ENCODE measurements around the gene ZBTB20.

ZBTB20 gene

GRCh38 chr3:114967168-114967567 is 179.9 kb downstream of the ZBTB20 start:
- H3K4me1 ChIP-seq (ENCODE audit: control insufficient read depth, insufficient read depth, low read length, poor library complexity, severe bottlenecking) = no peaks in the 10 kb centered on the region
- WGBS, 2 experiments (ENCODE audit: insufficient coverage in 2 of 2) = no CpG with 5 or more reads among the region's 1 CpG
- no peak overlapping the region for H3K27ac ChIP-seq (ENCODE audit: low read depth, low read length, severe bottlenecking)
- H3K4me3 ChIP-seq (ENCODE audit: extremely low read depth, insufficient read depth, low read length, poor library complexity, severe bottlenecking) = no peak overlapping the region
- H3K36me3 ChIP-seq (ENCODE audit: control insufficient read depth, insufficient read depth, low read length) = no peaks in the 10 kb centered on the region
- no peaks in the 10 kb centered on the region for H3K9me3 ChIP-seq (ENCODE audit: control insufficient read depth, low read length)

- no peak overlapping the region for H3K4me3 ChIP-seq (ENCODE audit: extremely low read depth, insufficient read depth, low read length, poor library complexity, severe bottlenecking)
- no peaks in the 10 kb centered on the region for H3K4me1 ChIP-seq (ENCODE audit: control insufficient read depth, insufficient read depth, low read length, poor library complexity, severe bottlenecking)
- WGBS, 2 experiments (ENCODE audit: insufficient coverage in 2 of 2) = no CpG with 5 or more reads among the region's 2 CpGs
- H3K36me3 ChIP-seq (ENCODE audit: control insufficient read depth, insufficient read depth, low read length) = no peaks in the 10 kb centered on the region
- H3K9me3 ChIP-seq (ENCODE audit: control insufficient read depth, low read length) = no peaks in the 10 kb centered on the region
- no peak overlapping the region for H3K27ac ChIP-seq (ENCODE audit: low read depth, low read length, severe bottlenecking)
Observed at GRCh38 chr3:114962189-114962588, 184.9 kb downstream of the ZBTB20 start.

GRCh38 chr3:114958930-114959329 is 188.2 kb downstream of the ZBTB20 start:
- Histone ChIP-seq H3K36me3 (ENCODE audit: control insufficient read depth, insufficient read depth, low read length) (no peaks in the 10 kb centered on the region), H3K9me3 (ENCODE audit: control insufficient read depth, low read length) (no peaks in the 10 kb centered on the region), H3K4me1 (ENCODE audit: control insufficient read depth, insufficient read depth, low read length, poor library complexity, severe bottlenecking) (no peaks in the 10 kb centered on the region), H3K4me3 (ENCODE audit: extremely low read depth, insufficient read depth, low read length, poor library complexity, severe bottlenecking) (no peak overlapping the region), H3K27ac (ENCODE audit: low read depth, low read length, severe bottlenecking) (no peak overlapping the region)

GRCh38 chr3:114953800-114954199 is 193.3 kb downstream of the ZBTB20 start:
- Histone ChIP-seq H3K4me1 (ENCODE audit: control insufficient read depth, insufficient read depth, low read length, poor library complexity, severe bottlenecking) (no peaks in the 10 kb centered on the region), H3K36me3 (ENCODE audit: control insufficient read depth, insufficient read depth, low read length) (no peaks in the 10 kb centered on the region), H3K4me3 (ENCODE audit: extremely low read depth, insufficient read depth, low read length, poor library complexity, severe bottlenecking) (no peak overlapping the region), H3K9me3 (ENCODE audit: control insufficient read depth, low read length) (no peaks in the 10 kb centered on the region), H3K27ac (ENCODE audit: low read depth, low read length, severe bottlenecking) (no peak overlapping the region)
- WGBS, 2 experiments (ENCODE audit: insufficient coverage in 2 of 2) = 100% methylated on average over 1 of the region's 1 CpG; no CpG with 5 or more reads in 1 of the 2 experiments

GRCh38 chr3:114953215-114953799 is 193.8 kb downstream of the ZBTB20 start:
- Histone ChIP-seq H3K27ac (ENCODE audit: low read depth, low read length, severe bottlenecking) (no peak overlapping the region), H3K4me1 (ENCODE audit: control insufficient read depth, insufficient read depth, low read length, poor library complexity, severe bottlenecking) (no peaks in the 10 kb centered on the region), H3K4me3 (ENCODE audit: extremely low read depth, insufficient read depth, low read length, poor library complexity, severe bottlenecking) (no peak overlapping the region), H3K9me3 (ENCODE audit: control insufficient read depth, low read length) (no peaks in the 10 kb centered on the region), H3K36me3 (ENCODE audit: control insufficient read depth, insufficient read depth, low read length) (no peaks in the 10 kb centered on the region)
- no CpG with 5 or more reads among the region's 3 CpGs for WGBS, 2 experiments (ENCODE audit: insufficient coverage in 2 of 2)

- H3K36me3 ChIP-seq (ENCODE audit: control insufficient read depth, insufficient read depth, low read length) = no peaks in the 10 kb centered on the region
- no peaks in the 10 kb centered on the region for H3K9me3 ChIP-seq (ENCODE audit: control insufficient read depth, low read length)
- H3K4me1 ChIP-seq (ENCODE audit: control insufficient read depth, insufficient read depth, low read length, poor library complexity, severe bottlenecking) = no peaks in the 10 kb centered on the region
- 100% methylated on average over 1 of the region's 2 CpGs; no CpG with 5 or more reads in 1 of the 2 experiments for WGBS, 2 experiments (ENCODE audit: insufficient coverage in 2 of 2)
- no peak overlapping the region for H3K27ac ChIP-seq (ENCODE audit: low read depth, low read length, severe bottlenecking)
- no peak overlapping the region for H3K4me3 ChIP-seq (ENCODE audit: extremely low read depth, insufficient read depth, low read length, poor library complexity, severe bottlenecking)
Observed at GRCh38 chr3:114942773-114943172, 204.3 kb downstream of the ZBTB20 start.

- no peak overlapping the region for H3K4me3 ChIP-seq (ENCODE audit: extremely low read depth, insufficient read depth, low read length, poor library complexity, severe bottlenecking)
- 65% methylated on average over 2 of the region's 3 CpGs; no CpG with 5 or more reads in 1 of the 2 experiments for WGBS, 2 experiments (ENCODE audit: insufficient coverage in 2 of 2)
- no peaks in the 10 kb centered on the region for H3K4me1 ChIP-seq (ENCODE audit: control insufficient read depth, insufficient read depth, low read length, poor library complexity, severe bottlenecking)
- H3K27ac ChIP-seq (ENCODE audit: low read depth, low read length, severe bottlenecking) = no peak overlapping the region
- no peaks in the 10 kb centered on the region for H3K9me3 ChIP-seq (ENCODE audit: control insufficient read depth, low read length)
- H3K36me3 ChIP-seq (ENCODE audit: control insufficient read depth, insufficient read depth, low read length) = no peaks in the 10 kb centered on the region
Observed at GRCh38 chr3:114941626-114942309, 205.3 kb downstream of the ZBTB20 start.

GRCh38 chr3:114939920-114940319 is 207.2 kb downstream of the ZBTB20 start:
- no peaks in the 10 kb centered on the region for H3K36me3 ChIP-seq (ENCODE audit: control insufficient read depth, insufficient read depth, low read length)
- no peaks in the 10 kb centered on the region for H3K9me3 ChIP-seq (ENCODE audit: control insufficient read depth, low read length)
- H3K4me3 ChIP-seq (ENCODE audit: extremely low read depth, insufficient read depth, low read length, poor library complexity, severe bottlenecking) = no peak overlapping the region
- no peaks in the 10 kb centered on the region for H3K4me1 ChIP-seq (ENCODE audit: control insufficient read depth, insufficient read depth, low read length, poor library complexity, severe bottlenecking)
- H3K27ac ChIP-seq (ENCODE audit: low read depth, low read length, severe bottlenecking) = no peak overlapping the region

- H3K36me3 ChIP-seq (ENCODE audit: control insufficient read depth, insufficient read depth, low read length) = no peaks in the 10 kb centered on the region
- H3K27ac ChIP-seq (ENCODE audit: low read depth, low read length, severe bottlenecking) = no peak overlapping the region
- no peaks in the 10 kb centered on the region for H3K9me3 ChIP-seq (ENCODE audit: control insufficient read depth, low read length)
- no peaks in the 10 kb centered on the region for H3K4me1 ChIP-seq (ENCODE audit: control insufficient read depth, insufficient read depth, low read length, poor library complexity, severe bottlenecking)
- H3K4me3 ChIP-seq (ENCODE audit: extremely low read depth, insufficient read depth, low read length, poor library complexity, severe bottlenecking) = no peak overlapping the region
- 100% methylated on average over 1 of the region's 1 CpG; no CpG with 5 or more reads in 1 of the 2 experiments for WGBS, 2 experiments (ENCODE audit: insufficient coverage in 2 of 2)
Observed at GRCh38 chr3:114933407-114933806, 213.7 kb downstream of the ZBTB20 start.

- 91 to 97% methylated on average over 8 to 10 of the region's 21 CpGs for WGBS, 2 experiments (ENCODE audit: insufficient coverage in 2 of 2)
- Histone ChIP-seq H3K27ac (ENCODE audit: low read depth, low read length, severe bottlenecking) (no peak overlapping the region), H3K9me3 (ENCODE audit: control insufficient read depth, low read length) (no peaks in the 10 kb centered on the region), H3K4me1 (ENCODE audit: control insufficient read depth, insufficient read depth, low read length, poor library complexity, severe bottlenecking) (no peaks in the 10 kb centered on the region), H3K36me3 (ENCODE audit: control insufficient read depth, insufficient read depth, low read length) (no peaks in the 10 kb centered on the region), H3K4me3 (ENCODE audit: extremely low read depth, insufficient read depth, low read length, poor library complexity, severe bottlenecking) (no peak overlapping the region)
Observed at GRCh38 chr3:114929971-114930732, 216.9 kb downstream of the ZBTB20 start.
